Ishikawa (cell line): Measurements from ENCODE around the gene CCT5.

Experiments used
- CEBPB ChIP-seq: IDR thresholded peaks from 2 replicates; pipeline ENCODE4 v1.6.1; 2012
- CREB1 ChIP-seq: IDR thresholded peaks from 2 replicates; pipeline ENCODE4 v1.6.1; 2012; ENCODE audit warnings: low read depth
- EGR1 ChIP-seq: IDR thresholded peaks from 2 replicates; pipeline ENCODE4 v1.6.1; 2012
- EP300 ChIP-seq: IDR thresholded peaks from 2 replicates; pipeline ENCODE4 v1.6.1; 2012; ENCODE audit warnings: borderline replicate concordance
- FOXM1 ChIP-seq: IDR thresholded peaks from 2 replicates; pipeline ENCODE4 v1.6.1; 2012; ENCODE audit warnings: low read depth, borderline replicate concordance
- NFIC ChIP-seq: IDR thresholded peaks from 2 replicates; pipeline ENCODE4 v1.6.1; 2012
- RAD21 ChIP-seq: IDR thresholded peaks from 2 replicates; pipeline ENCODE4 v1.6.1; 2012; ENCODE audit warnings: low read depth
- REST ChIP-seq: IDR thresholded peaks from 2 replicates; pipeline ENCODE4 v1.6.1; 2012; ENCODE audit warnings: low read depth, mild to moderate bottlenecking
- TAF1 ChIP-seq: IDR thresholded peaks from 2 replicates; pipeline ENCODE4 v1.6.1; 2012; ENCODE audit warnings: low read depth, mild to moderate bottlenecking
- TCF12 ChIP-seq: IDR thresholded peaks from 2 replicates; pipeline ENCODE4 v1.6.1; 2012; ENCODE audit warnings: low read depth
- TEAD4 ChIP-seq: IDR thresholded peaks from 2 replicates; pipeline ENCODE4 v1.6.1; 2012
- USF1 ChIP-seq: IDR thresholded peaks from 2 replicates; pipeline ENCODE4 v1.6.1; 2012
- YY1 ChIP-seq: IDR thresholded peaks from 2 replicates; pipeline ENCODE4 v1.6.1; 2012; ENCODE audit warnings: low read depth
- ZBTB7A ChIP-seq: IDR thresholded peaks from 2 replicates; pipeline ENCODE4 v1.6.1; 2012; ENCODE audit warnings: low read depth
- TF ChIP-seq, protein P1 (sequence below): IDR thresholded peaks from 2 replicates; pipeline ENCODE4 v1.6.1; 2012

The CCT5 gene

DNA sequence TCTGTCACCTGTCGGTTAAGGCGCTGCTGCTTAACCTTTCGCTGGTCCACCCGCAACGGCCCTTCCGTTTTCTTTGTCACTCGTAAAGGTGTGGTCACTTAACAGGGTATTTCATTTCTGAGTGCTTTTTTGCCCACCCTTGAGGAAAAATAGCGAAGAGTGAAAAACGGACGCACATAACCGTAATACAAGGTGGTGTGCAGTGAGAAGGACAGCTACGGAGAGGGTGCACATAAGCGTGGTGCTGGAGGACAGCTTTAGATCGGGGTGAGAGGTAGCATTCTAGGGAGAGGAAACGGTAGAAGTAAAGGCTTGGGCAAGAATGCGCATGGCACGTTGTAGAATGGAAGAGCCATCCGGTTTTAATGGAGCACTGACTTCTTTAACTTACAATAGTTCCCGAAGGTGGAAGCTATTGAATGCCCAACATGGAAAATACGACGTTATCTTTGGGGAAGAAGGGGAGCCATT is 761 bp downstream of the CCT5 start:
- TF ChIP-seq TEAD4 (no peak), ZBTB7A (no peak), REST (peak; percentile 6; the same call in 1 of the 2 replicates), FOXM1 (no peak), YY1 (no peak), USF1 (no peak)
- TF ChIP-seq, protein P1, sequence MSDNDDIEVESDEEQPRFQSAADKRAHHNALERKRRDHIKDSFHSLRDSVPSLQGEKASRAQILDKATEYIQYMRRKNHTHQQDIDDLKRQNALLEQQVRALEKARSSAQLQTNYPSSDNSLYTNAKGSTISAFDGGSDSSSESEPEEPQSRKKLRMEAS = no peak

GRCh38 chr5:10251405-10251804 is 1.3 kb downstream of the CCT5 start:
- TF ChIP-seq ZBTB7A = no peak
- TF ChIP-seq EP300 = no peak
- no peak for TF ChIP-seq FOXM1
- TF ChIP-seq TCF12 = no peak
- no peak for TF ChIP-seq REST

- TF ChIP-seq FOXM1 = no peak
- TF ChIP-seq, protein P1 = no peak
- no peak for TF ChIP-seq EP300
- no peak for TF ChIP-seq REST
- TF ChIP-seq TEAD4 = no peak
- no peak for TF ChIP-seq EGR1
- TF ChIP-seq CEBPB = no peak
- no peak for TF ChIP-seq TCF12
- no peak for TF ChIP-seq RAD21
- no peak for TF ChIP-seq ZBTB7A
- TF ChIP-seq TAF1 = no peak
- TF ChIP-seq NFIC = no peak
- TF ChIP-seq CREB1 = no peak
- no peak for TF ChIP-seq USF1
- no peak for TF ChIP-seq YY1
Measured at GRCh38 chr5:10253390-10253789, 3.3 kb downstream of the CCT5 start.

- no peak for TF ChIP-seq YY1
- TF ChIP-seq TAF1 = no peak
- TF ChIP-seq CEBPB = no peak
- TF ChIP-seq, protein P1 = no peak
- no peak for TF ChIP-seq RAD21
- no peak for TF ChIP-seq EP300
- no peak for TF ChIP-seq USF1
Measured at GRCh38 chr5:10254686-10255085, 4.6 kb downstream of the CCT5 start.
